Hepatocyte (in vitro differentiated cells): ENCODE results near the gene SLAMF7.

ENCODE experiments used
- CTCF ChIP-seq: fragments of 200-600 bp; sonication (generic); IDR thresholded peaks from 2 replicates; pipeline ENCODE4 v1.5.1; 2016; ENCODE audit warnings: antibody characterized with exemption, mild to moderate bottlenecking; ENCODE audit not compliant: poor library complexity
- EZH2 ChIP-seq: fragments of 200-600 bp; sonication (generic); IDR thresholded peaks from 2 replicates; pipeline ENCODE4 v1.6.1; 2016; ENCODE audit warnings: antibody characterized with exemption, mild to moderate bottlenecking, borderline replicate concordance

GRCh38 chr1:160747717-160748116 lies 8.7 kb downstream of the SLAMF7 start:
- TF ChIP-seq CTCF (no peak), EZH2 (no peak)
